WTC11 (cell line): ENCODE data around the gene TANC1. TPM values are rescaled to one million over a fixed set of nuclear protein-coding genes. Genes with fewer than 3 reads are reported as not detected.

Source experiments
- ATAC-seq: fragments of 200-7000 bp; cut with Tn5 transposase; 2 replicates; pipeline ENCODE4 v1.10.0; 2021; ENCODE audit warnings: mild to moderate bottlenecking, moderate library complexity
- CTCF ChIA-PET: fragments of 300-600 bp; sonication (Branson Sonifier 250); formaldehyde crosslinking; loops from one replicate; lab custom pipeline; 2021; ENCODE audit warnings: antibody characterized with exemption; lab: Charles Lee
- POLR2A ChIA-PET: fragments of 350-600 bp; sonication (Branson Sonifier 250); formaldehyde crosslinking; loops from one replicate; lab custom pipeline; 2021; ENCODE audit warnings: antibody characterized with exemption; lab: Charles Lee
- DNase-seq: peaks from one replicate; pipeline ENCODE4 v3.0.0; 2021; ENCODE audit warnings: low spot score
- H3K27ac Mint-ChIP-seq: 2 replicates; pipeline ENCODE4 v1.8.0; 2021; ENCODE audit warnings: mixed read lengths
- H3K27me3 Mint-ChIP-seq: 2 replicates; pipeline ENCODE4 v1.8.0; 2021; ENCODE audit warnings: low read depth, mild to moderate bottlenecking, moderate library complexity, mixed read lengths
- H3K36me3 Mint-ChIP-seq: 2 replicates; pipeline ENCODE4 v1.8.0; 2021; ENCODE audit warnings: mixed read lengths
- H3K4me1 Mint-ChIP-seq: 2 replicates; pipeline ENCODE4 v1.8.0; 2022; ENCODE audit warnings: mixed read lengths
- H3K4me3 Mint-ChIP-seq: 2 replicates; pipeline ENCODE4 v1.8.0; 2021; ENCODE audit warnings: mild to moderate bottlenecking, moderate library complexity, mixed read lengths
- H3K9me3 Mint-ChIP-seq: 2 replicates; pipeline ENCODE4 v1.8.0; 2021; ENCODE audit warnings: mixed read lengths
- CBFB ChIP-seq: sonication (generic); formaldehyde crosslinking; IDR thresholded peaks from 2 replicates; pipeline ENCODE4 v1.8.1; 2022; ENCODE audit warnings: mild to moderate bottlenecking, low read depth, missing genetic modification reagents
- ELF4 ChIP-seq: sonication (generic); formaldehyde crosslinking; IDR thresholded peaks from 2 replicates; pipeline ENCODE4 v1.8.1; 2022; ENCODE audit warnings: low read depth, mild to moderate bottlenecking, moderate library complexity, missing genetic modification reagents
- EMX1 ChIP-seq: fragments of 250-450 bp; sonication (Bioruptor Pico); IDR thresholded peaks from 2 replicates; pipeline ENCODE4 v1.8.0; 2021; ENCODE audit warnings: mild to moderate bottlenecking
- KAT7 ChIP-seq: sonication (generic); formaldehyde crosslinking; IDR thresholded peaks from 2 replicates; pipeline ENCODE4 v1.8.1; 2023; ENCODE audit warnings: missing genetic modification reagents, mild to moderate bottlenecking, borderline replicate concordance
- MYBL2 ChIP-seq: sonication (generic); formaldehyde crosslinking; IDR thresholded peaks from 2 replicates; pipeline ENCODE4 v1.8.1; 2023; ENCODE audit warnings: mild to moderate bottlenecking, moderate library complexity, missing genetic modification reagents
- NFATC4 ChIP-seq: fragments of 250-450 bp; sonication (Bioruptor Pico); IDR thresholded peaks from 2 replicates; pipeline ENCODE4 v1.9.0; 2021; ENCODE audit warnings: mild to moderate bottlenecking
- PRRX2 ChIP-seq: fragments of 250-450 bp; sonication (Bioruptor Pico); IDR thresholded peaks from 2 replicates; pipeline ENCODE4 v1.8.0; 2021; ENCODE audit warnings: mild to moderate bottlenecking
- SMAD3 ChIP-seq: sonication (generic); formaldehyde crosslinking; IDR thresholded peaks from 2 replicates; pipeline ENCODE4 v1.8.0; 2022; ENCODE audit warnings: missing genetic modification reagents, mild to moderate bottlenecking, borderline replicate concordance
- TEAD1 ChIP-seq: sonication (generic); formaldehyde crosslinking; IDR thresholded peaks from 2 replicates; pipeline ENCODE4 v1.8.0; 2022; ENCODE audit warnings: mild to moderate bottlenecking, missing genetic modification reagents
- ZNF416 ChIP-seq: fragments of 250-450 bp; sonication (Bioruptor Pico); IDR thresholded peaks from 2 replicates; pipeline ENCODE4 v1.9.0; 2021; ENCODE audit warnings: mild to moderate bottlenecking, inconsistent platforms
- ZNF671 ChIP-seq: fragments of 250-450 bp; sonication (Bioruptor Pico); IDR thresholded peaks from 2 replicates; pipeline ENCODE4 v1.8.0; 2021; ENCODE audit warnings: mild to moderate bottlenecking
- total RNA-seq: library from RNA; stranded (reverse); gene quantifications from 3 replicates; pipeline ENCODE4 v1.2.3, GENCODE V29; 2021
- TF ChIP-seq, protein P1 (sequence below): sonication (generic); formaldehyde crosslinking; IDR thresholded peaks from 2 replicates; pipeline ENCODE4 v1.8.1; 2023; ENCODE audit warnings: mild to moderate bottlenecking, missing genetic modification reagents, moderate library complexity
- TF ChIP-seq, protein P2 (sequence below): fragments of 250-450 bp; sonication (Bioruptor Pico); IDR thresholded peaks from 2 replicates; pipeline ENCODE4 v1.8.0; 2021; ENCODE audit warnings: mild to moderate bottlenecking
- TF ChIP-seq, protein P3 (sequence below): fragments of 250-450 bp; sonication (Bioruptor Pico); IDR thresholded peaks from 2 replicates; pipeline ENCODE4 v1.9.0; 2021; ENCODE audit warnings: mild to moderate bottlenecking
- TF ChIP-seq, protein P4 (sequence below): sonication (generic); formaldehyde crosslinking; IDR thresholded peaks from 2 replicates; pipeline ENCODE4 v1.8.1; 2023; ENCODE audit warnings: mild to moderate bottlenecking, missing genetic modification reagents
- TF ChIP-seq, protein P5 (sequence below): sonication (generic); formaldehyde crosslinking; IDR thresholded peaks from 2 replicates; pipeline ENCODE4 v1.8.1; 2023; ENCODE audit warnings: mild to moderate bottlenecking, missing genetic modification reagents, borderline replicate concordance
- TF ChIP-seq, protein P6 (sequence below): sonication (generic); formaldehyde crosslinking; IDR thresholded peaks from 2 replicates; pipeline ENCODE4 v1.8.0; 2023; ENCODE audit warnings: missing genetic modification reagents
- TF ChIP-seq, protein P7 (sequence below): sonication (generic); formaldehyde crosslinking; IDR thresholded peaks from 2 replicates; pipeline ENCODE4 v1.8.0; 2022; ENCODE audit warnings: mild to moderate bottlenecking, missing genetic modification reagents

Gene TANC1
- total RNA-seq, 1 experiment from 2014 or later, result 11.6 TPM

DNA sequence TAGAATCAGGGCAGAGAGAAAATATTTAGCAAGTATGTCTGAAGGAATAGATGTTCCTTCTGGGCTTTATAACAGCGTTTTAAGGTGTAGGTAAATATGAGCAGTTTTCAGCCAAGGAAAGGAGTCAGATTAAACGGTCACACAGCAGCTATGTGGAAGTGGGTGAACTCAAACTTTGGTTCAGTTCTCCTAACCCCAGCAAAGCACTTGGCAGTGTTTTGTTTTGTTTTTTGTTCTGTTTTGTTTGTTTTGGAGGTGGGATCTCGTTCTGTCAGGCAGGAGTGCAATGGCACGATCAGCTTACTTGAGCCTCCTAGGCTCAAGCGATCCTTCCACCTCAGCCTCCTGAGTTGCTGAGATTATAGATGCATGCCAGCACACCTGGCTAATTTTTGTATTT is 24.6 kb downstream of the TANC1 start (continued):
- no peak for TF ChIP-seq KAT7
- TF ChIP-seq SMAD3 (CRISPR knock-in tag), result no peak

DNA sequence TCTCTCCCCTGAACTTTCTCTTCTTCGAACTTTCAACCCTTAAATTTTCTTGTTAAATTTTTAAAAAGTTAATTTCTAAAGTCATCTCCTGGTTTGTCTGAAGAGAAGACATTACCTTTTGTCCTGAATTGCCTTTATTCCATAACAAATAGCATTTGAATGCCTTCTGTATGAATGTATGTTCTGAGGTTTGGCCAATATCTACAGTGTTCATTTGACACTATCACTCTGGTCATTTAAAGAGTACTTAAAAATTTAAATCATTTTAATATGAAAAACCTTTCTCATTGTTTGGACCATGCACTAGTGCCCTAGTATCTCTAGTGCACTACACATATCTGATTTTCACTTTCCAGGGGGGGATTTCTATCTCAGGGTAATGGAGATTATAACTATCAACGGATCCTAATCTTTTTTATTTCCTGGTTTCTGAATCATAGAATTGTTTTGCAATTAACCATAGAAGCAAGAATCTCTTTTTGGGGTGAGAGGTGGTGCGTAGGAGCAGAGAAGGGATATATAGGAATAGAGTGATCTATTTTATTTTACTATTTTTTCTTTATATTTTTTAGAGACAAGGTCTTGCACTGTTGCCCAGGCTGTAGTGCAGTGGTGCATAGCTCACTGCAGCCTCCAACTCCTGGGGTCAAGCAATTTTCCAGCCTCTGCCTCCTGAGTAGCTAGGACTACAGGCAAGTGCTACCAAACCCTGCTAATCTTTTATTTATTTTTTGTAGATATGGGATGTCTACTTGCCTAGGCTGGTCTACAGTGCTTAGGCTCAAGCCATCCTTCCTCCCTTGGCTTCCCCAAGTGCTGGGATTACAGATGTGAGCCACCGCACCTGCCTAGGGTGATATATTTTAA is 25.5 kb downstream of the TANC1 start:
- H3K4me1 Mint-ChIP-seq, result peaks cover 15% of the 10 kb centered on the region
- H3K4me3 Mint-ChIP-seq, result no peak overlapping the region
- CTCF ChIA-PET, result interaction anchor here (1.4 kb wide), 1 partner anchor 125 kb away, joined by 5 read pairs; no protein-coding TSS in a partner anchor
- no peaks in the 10 kb centered on the region for H3K27me3 Mint-ChIP-seq
- DNase-seq (no peak), ATAC-seq (no peak)
- no peak overlapping the region for H3K27ac Mint-ChIP-seq
- TF ChIP-seq, protein P1, sequence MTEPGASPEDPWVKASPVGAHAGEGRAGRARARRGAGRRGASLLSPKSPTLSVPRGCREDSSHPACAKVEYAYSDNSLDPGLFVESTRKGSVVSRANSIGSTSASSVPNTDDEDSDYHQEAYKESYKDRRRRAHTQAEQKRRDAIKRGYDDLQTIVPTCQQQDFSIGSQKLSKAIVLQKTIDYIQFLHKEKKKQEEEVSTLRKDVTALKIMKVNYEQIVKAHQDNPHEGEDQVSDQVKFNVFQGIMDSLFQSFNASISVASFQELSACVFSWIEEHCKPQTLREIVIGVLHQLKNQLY, result no peak
- TF ChIP-seq TEAD1 (CRISPR knock-in tag) (no peak), CBFB (CRISPR knock-in tag) (no peak), EMX1 (CRISPR knock-in tag) (no peak), ZNF416 (CRISPR knock-in tag) (no peak), ELF4 (no peak)
- TF ChIP-seq, protein P2, sequence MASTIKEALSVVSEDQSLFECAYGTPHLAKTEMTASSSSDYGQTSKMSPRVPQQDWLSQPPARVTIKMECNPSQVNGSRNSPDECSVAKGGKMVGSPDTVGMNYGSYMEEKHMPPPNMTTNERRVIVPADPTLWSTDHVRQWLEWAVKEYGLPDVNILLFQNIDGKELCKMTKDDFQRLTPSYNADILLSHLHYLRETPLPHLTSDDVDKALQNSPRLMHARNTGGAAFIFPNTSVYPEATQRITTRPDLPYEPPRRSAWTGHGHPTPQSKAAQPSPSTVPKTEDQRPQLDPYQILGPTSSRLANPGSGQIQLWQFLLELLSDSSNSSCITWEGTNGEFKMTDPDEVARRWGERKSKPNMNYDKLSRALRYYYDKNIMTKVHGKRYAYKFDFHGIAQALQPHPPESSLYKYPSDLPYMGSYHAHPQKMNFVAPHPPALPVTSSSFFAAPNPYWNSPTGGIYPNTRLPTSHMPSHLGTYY (CRISPR knock-in tag), result no peak
- TF ChIP-seq, protein P3, sequence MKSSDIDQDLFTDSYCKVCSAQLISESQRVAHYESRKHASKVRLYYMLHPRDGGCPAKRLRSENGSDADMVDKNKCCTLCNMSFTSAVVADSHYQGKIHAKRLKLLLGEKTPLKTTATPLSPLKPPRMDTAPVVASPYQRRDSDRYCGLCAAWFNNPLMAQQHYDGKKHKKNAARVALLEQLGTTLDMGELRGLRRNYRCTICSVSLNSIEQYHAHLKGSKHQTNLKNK (CRISPR knock-in tag), result no peak
- TF ChIP-seq, protein P4, sequence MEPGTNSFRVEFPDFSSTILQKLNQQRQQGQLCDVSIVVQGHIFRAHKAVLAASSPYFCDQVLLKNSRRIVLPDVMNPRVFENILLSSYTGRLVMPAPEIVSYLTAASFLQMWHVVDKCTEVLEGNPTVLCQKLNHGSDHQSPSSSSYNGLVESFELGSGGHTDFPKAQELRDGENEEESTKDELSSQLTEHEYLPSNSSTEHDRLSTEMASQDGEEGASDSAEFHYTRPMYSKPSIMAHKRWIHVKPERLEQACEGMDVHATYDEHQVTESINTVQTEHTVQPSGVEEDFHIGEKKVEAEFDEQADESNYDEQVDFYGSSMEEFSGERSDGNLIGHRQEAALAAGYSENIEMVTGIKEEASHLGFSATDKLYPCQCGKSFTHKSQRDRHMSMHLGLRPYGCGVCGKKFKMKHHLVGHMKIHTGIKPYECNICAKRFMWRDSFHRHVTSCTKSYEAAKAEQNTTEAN (CRISPR knock-in tag), result no peak
- TF ChIP-seq, protein P5, sequence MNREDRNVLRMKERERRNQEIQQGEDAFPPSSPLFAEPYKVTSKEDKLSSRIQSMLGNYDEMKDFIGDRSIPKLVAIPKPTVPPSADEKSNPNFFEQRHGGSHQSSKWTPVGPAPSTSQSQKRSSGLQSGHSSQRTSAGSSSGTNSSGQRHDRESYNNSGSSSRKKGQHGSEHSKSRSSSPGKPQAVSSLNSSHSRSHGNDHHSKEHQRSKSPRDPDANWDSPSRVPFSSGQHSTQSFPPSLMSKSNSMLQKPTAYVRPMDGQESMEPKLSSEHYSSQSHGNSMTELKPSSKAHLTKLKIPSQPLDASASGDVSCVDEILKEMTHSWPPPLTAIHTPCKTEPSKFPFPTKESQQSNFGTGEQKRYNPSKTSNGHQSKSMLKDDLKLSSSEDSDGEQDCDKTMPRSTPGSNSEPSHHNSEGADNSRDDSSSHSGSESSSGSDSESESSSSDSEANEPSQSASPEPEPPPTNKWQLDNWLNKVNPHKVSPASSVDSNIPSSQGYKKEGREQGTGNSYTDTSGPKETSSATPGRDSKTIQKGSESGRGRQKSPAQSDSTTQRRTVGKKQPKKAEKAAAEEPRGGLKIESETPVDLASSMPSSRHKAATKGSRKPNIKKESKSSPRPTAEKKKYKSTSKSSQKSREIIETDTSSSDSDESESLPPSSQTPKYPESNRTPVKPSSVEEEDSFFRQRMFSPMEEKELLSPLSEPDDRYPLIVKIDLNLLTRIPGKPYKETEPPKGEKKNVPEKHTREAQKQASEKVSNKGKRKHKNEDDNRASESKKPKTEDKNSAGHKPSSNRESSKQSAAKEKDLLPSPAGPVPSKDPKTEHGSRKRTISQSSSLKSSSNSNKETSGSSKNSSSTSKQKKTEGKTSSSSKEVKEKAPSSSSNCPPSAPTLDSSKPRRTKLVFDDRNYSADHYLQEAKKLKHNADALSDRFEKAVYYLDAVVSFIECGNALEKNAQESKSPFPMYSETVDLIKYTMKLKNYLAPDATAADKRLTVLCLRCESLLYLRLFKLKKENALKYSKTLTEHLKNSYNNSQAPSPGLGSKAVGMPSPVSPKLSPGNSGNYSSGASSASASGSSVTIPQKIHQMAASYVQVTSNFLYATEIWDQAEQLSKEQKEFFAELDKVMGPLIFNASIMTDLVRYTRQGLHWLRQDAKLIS (CRISPR knock-in tag), result no peak
- no peaks in the 10 kb centered on the region for H3K9me3 Mint-ChIP-seq
- no peaks in the 10 kb centered on the region for H3K36me3 Mint-ChIP-seq
- POLR2A ChIA-PET, result no interaction called here

DNA sequence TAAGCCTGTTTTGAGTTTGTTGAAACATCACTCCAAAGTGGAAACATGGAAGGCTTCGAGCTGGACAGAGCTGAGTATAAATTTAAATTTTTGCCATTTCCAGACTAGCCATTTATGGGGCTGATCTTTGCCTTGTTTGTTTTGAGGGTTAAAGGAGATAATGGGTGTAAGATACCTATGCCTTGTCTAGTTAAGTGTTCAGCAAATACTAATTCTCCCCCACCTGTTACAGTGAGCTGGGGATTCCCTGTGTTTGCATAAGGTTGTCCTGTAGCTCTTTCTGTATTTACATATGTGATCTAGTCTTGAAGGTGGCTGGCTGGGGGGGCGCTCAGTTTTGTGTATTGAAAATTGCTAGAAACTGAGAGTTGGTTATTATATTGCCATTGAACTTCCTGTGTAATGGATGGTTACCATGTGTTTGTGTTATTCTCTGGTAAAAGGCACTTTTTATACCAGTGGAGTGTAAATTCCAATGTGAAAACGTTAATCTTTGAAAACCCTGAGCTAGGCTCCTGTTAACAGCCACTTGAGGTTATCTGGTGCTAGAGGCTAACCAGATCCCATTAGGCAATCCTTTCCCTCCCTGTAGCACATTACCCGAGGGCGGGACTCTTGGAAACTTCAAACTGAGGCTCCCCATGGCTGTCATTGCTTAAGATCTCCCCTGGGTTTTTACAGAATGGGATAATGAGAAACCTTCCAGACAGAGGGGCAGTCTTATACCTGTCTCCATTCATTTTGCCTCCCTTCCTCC is 26.7 kb downstream of the TANC1 start:
- ChIA-PET POLR2A (no interaction called here), CTCF (interaction anchor here (0.7 to 1.4 kb wide), 2 partner anchors 124 to 146 kb away, joined by 3 to 5 read pairs; no protein-coding TSS in a partner anchor)
- TF ChIP-seq, protein P6, sequence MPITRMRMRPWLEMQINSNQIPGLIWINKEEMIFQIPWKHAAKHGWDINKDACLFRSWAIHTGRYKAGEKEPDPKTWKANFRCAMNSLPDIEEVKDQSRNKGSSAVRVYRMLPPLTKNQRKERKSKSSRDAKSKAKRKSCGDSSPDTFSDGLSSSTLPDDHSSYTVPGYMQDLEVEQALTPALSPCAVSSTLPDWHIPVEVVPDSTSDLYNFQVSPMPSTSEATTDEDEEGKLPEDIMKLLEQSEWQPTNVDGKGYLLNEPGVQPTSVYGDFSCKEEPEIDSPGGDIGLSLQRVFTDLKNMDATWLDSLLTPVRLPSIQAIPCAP (CRISPR knock-in tag), result no peak
- TF ChIP-seq, protein P4 (CRISPR knock-in tag), result no peak
- no peak for TF ChIP-seq NFATC4 (CRISPR knock-in tag)
- TF ChIP-seq ZNF671, result no peak
- TF ChIP-seq, protein P7, sequence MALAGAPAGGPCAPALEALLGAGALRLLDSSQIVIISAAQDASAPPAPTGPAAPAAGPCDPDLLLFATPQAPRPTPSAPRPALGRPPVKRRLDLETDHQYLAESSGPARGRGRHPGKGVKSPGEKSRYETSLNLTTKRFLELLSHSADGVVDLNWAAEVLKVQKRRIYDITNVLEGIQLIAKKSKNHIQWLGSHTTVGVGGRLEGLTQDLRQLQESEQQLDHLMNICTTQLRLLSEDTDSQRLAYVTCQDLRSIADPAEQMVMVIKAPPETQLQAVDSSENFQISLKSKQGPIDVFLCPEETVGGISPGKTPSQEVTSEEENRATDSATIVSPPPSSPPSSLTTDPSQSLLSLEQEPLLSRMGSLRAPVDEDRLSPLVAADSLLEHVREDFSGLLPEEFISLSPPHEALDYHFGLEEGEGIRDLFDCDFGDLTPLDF (CRISPR knock-in tag), result no peak
- TF ChIP-seq MYBL2 (CRISPR knock-in tag), result no peak
- TF ChIP-seq PRRX2 (CRISPR knock-in tag), result no peak
- no peaks in the 10 kb centered on the region for H3K36me3 Mint-ChIP-seq
- H3K4me1 Mint-ChIP-seq, result peaks cover 15% of the 10 kb centered on the region
- no peak overlapping the region; the same call in 1 of the 2 replicates for H3K27ac Mint-ChIP-seq
- H3K4me3 Mint-ChIP-seq, result no peak overlapping the region
- no peaks in the 10 kb centered on the region for H3K27me3 Mint-ChIP-seq
- ATAC-seq (peak; percentile 83), DNase-seq (no peak)
- no peaks in the 10 kb centered on the region for H3K9me3 Mint-ChIP-seq
